SK-N-SH (cell line): ENCODE results near the gene ASS1. TPM values are rescaled to one million over a fixed set of nuclear protein-coding genes. Genes with fewer than 3 reads are reported as not detected.

ENCODE experiments used
- CTCF ChIA-PET: fragments of 300-600, 350-600 bp; formaldehyde crosslinking; extraction: SDS; loops from one replicate; lab custom pipeline; 2021; lab: Yijun Ruan, JAX
- POLR2A ChIA-PET: fragments of 350-600 bp; sonication (Branson Sonifier 250); formaldehyde crosslinking; extraction: SDS; loops from one replicate; lab custom pipeline; 2020; ENCODE audit warnings: antibody characterized with exemption, inconsistent platforms; lab: Yijun Ruan, JAX
- DNase-seq: peaks from one replicate; pipeline ENCODE4 v3.0.0; 2012
- H2AFZ ChIP-seq: fragments of 200-600 bp; sonication (generic); 2 replicates; pipeline ENCODE4 v1.8.1; 2016; ENCODE audit warnings: antibody characterized with exemption, mild to moderate bottlenecking, low read depth
- H3F3A ChIP-seq: fragments of 200-600 bp; sonication (generic); replicated peaks from 2 replicates; pipeline ENCODE3; 2016; ENCODE audit warnings: antibody characterized with exemption, mild to moderate bottlenecking; ENCODE audit not compliant: insufficient read depth
- H3K27ac ChIP-seq, 2 experiments: fragments of 200-500 bp in 1 of 2; fragments of 200-600 bp in 1 of 2; sonication (Bioruptor generic) in 1 of 2; sonication (generic), shearing (Covaris generic) in 1 of 2; 2 replicates each; pipeline versions ENCODE4 v1.5.1 to v1.6.1; 2014 to 2016; ENCODE audit warnings: low read depth in 2 of 2, inconsistent platforms in 1 of 2, low read length in 1 of 2, mild to moderate bottlenecking in 1 of 2, mixed read lengths in 1 of 2
- H3K27me3 ChIP-seq: fragments of 200-600 bp; sonication (generic), shearing (Covaris generic); 2 replicates; pipeline ENCODE4 v1.6.1; 2016; ENCODE audit warnings: mixed run types; ENCODE audit not compliant: insufficient read depth
- H3K36me3 ChIP-seq, 2 experiments: fragments of 200-500 bp in 1 of 2; fragments of 200-600 bp in 1 of 2; sonication (Bioruptor generic) in 1 of 2; sonication (generic) in 1 of 2; replicated peaks in 1 of 2; 2 replicates each; pipeline versions ENCODE3 to v1.5.1; 2014 to 2016; ENCODE audit warnings: low read length in 1 of 2, mild to moderate bottlenecking in 1 of 2; ENCODE audit not compliant: insufficient read depth in 2 of 2, control insufficient read depth in 1 of 2
- H3K4me1 ChIP-seq, 2 experiments: fragments of 200-500 bp in 1 of 2; fragments of 200-600 bp in 1 of 2; sonication (Bioruptor generic) in 1 of 2; sonication (generic), shearing (Covaris generic) in 1 of 2; 2 replicates each; pipeline versions ENCODE4 v1.5.1 to v1.6.1; 2014 to 2016; ENCODE audit warnings: low read depth in 1 of 2, low read length in 1 of 2, mixed run types in 1 of 2; ENCODE audit not compliant: insufficient read depth in 2 of 2, control insufficient read depth in 1 of 2
- H3K4me2 ChIP-seq: fragments of 200-600 bp; sonication (generic), shearing (Covaris generic); 2 replicates; pipeline ENCODE4 v1.6.1; 2017; ENCODE audit warnings: mixed run types
- H3K4me3 ChIP-seq, 2 experiments: fragments of 200-500 bp in 1 of 2; fragments of 200-600 bp in 1 of 2; sonication (Bioruptor generic) in 1 of 2; sonication (generic), shearing (Covaris generic) in 1 of 2; 2 replicates each; pipeline versions ENCODE4 v1.5.1 to v1.8.1; 2014 to 2016; ENCODE audit warnings: low read depth in 2 of 2, inconsistent platforms in 1 of 2, low read length in 1 of 2, mild to moderate bottlenecking in 1 of 2, mixed read lengths in 1 of 2, moderate library complexity in 1 of 2
- H3K79me2 ChIP-seq: fragments of 200-600 bp; sonication (generic); 2 replicates; pipeline ENCODE4 v1.8.1; 2017; ENCODE audit warnings: mild to moderate bottlenecking; ENCODE audit not compliant: insufficient read depth
- H3K9ac ChIP-seq: fragments of 200-600 bp; sonication (generic); 2 replicates; pipeline ENCODE4 v1.6.1; 2017; ENCODE audit warnings: mixed run types
- H3K9me2 ChIP-seq: fragments of 200-600 bp; sonication (generic); 2 replicates; pipeline ENCODE4 v1.6.1; 2017; ENCODE audit warnings: mixed run types
- H3K9me3 ChIP-seq: fragments of 200-600 bp; sonication (generic); 2 replicates; pipeline ENCODE4 v1.6.1; 2017; ENCODE audit warnings: mixed run types, mild to moderate bottlenecking, moderate library complexity
- H4K20me1 ChIP-seq: fragments of 200-600 bp; sonication (generic); 2 replicates; pipeline ENCODE4 v1.6.1; 2017; ENCODE audit warnings: mild to moderate bottlenecking, mixed run types; ENCODE audit not compliant: insufficient read depth
- CHD2 ChIP-seq: fragments of 150-350 bp; IDR thresholded peaks from 2 replicates; pipeline ENCODE4 v1.6.1; 2018; ENCODE audit warnings: low read length; ENCODE audit not compliant: partially characterized antibody
- FOSL2 ChIP-seq: IDR thresholded peaks from 2 replicates; pipeline ENCODE4 v1.4.0; 2012; ENCODE audit warnings: low read depth, mild to moderate bottlenecking, moderate library complexity, borderline replicate concordance
- FOXJ3 ChIP-seq: sonication (generic); formaldehyde crosslinking; IDR thresholded peaks from 2 replicates; pipeline ENCODE4 v1.5.1; 2020; ENCODE audit warnings: mild to moderate bottlenecking, missing genetic modification reagents
- GABPA ChIP-seq: IDR thresholded peaks from 2 replicates; pipeline ENCODE4 v1.4.0; 2012; ENCODE audit warnings: low read depth, mild to moderate bottlenecking
- GATA2 ChIP-seq: sonication (generic); formaldehyde crosslinking; IDR thresholded peaks from 2 replicates; pipeline ENCODE4 v1.5.0; 2020; ENCODE audit warnings: mild to moderate bottlenecking, missing genetic modification reagents
- MXI1 ChIP-seq: IDR thresholded peaks from 2 replicates; pipeline ENCODE4 v1.6.1; 2012; ENCODE audit warnings: mild to moderate bottlenecking, low read depth, low read length, improper control_type of control experiment
- RCOR1 ChIP-seq: fragments of 150-350 bp; IDR thresholded peaks from 2 replicates; pipeline ENCODE4 v1.6.1; 2017; ENCODE audit warnings: antibody characterized with exemption, low read length
- RFX5 ChIP-seq: IDR thresholded peaks from 2 replicates; pipeline ENCODE4 v1.6.1; 2012; ENCODE audit warnings: mild to moderate bottlenecking, improper control_type of control experiment, low read length
- RXRA ChIP-seq: IDR thresholded peaks from 2 replicates; pipeline ENCODE4 v1.4.0; 2012; ENCODE audit warnings: low read depth, mild to moderate bottlenecking, borderline replicate concordance
- SIN3A ChIP-seq: IDR thresholded peaks from 2 replicates; pipeline ENCODE4 v1.6.1; 2012; ENCODE audit warnings: low read depth, mild to moderate bottlenecking, low read length, moderate library complexity, borderline replicate concordance
- TAF1 ChIP-seq: IDR thresholded peaks from 2 replicates; pipeline ENCODE4 v1.6.1; 2012; ENCODE audit warnings: low read depth, mild to moderate bottlenecking, low read length, moderate library complexity, borderline replicate concordance
- TCF12 ChIP-seq: IDR thresholded peaks from 2 replicates; pipeline ENCODE4 v1.4.0; 2012
- TEAD4 ChIP-seq: IDR thresholded peaks from 2 replicates; pipeline ENCODE4 v1.4.0; 2012; ENCODE audit warnings: mild to moderate bottlenecking, borderline replicate concordance; ENCODE audit not compliant: insufficient read depth
- WGBS: methylation state at CpG from one replicate; pipeline ENCODE4 v1.1.6; 2017; ENCODE audit warnings: low lambda C conversion rate; 5-methylcytosine and 5-hydroxymethylcytosine counted together
- polyA plus RNA-seq, 3 experiments: library from polyadenylated mRNA; depleted of rRNA; stranded (reverse); fragments of >200 nt; gene quantifications; 2 replicates each; pipeline ENCODE4 v1.2.3, GENCODE V29; 2012
- TF ChIP-seq, protein P1 (sequence below): IDR thresholded peaks from 2 replicates; pipeline ENCODE4; 2012
- TF ChIP-seq, protein P2 (sequence below): IDR thresholded peaks from 2 replicates; pipeline ENCODE4 v1.4.0; 2012; ENCODE audit warnings: low read depth, borderline replicate concordance
- TF ChIP-seq, protein P3 (sequence below): IDR thresholded peaks from 2 replicates; pipeline ENCODE4 v1.4.0; 2012; ENCODE audit warnings: low read depth
- TF ChIP-seq, protein P4 (sequence below): fragments of 200-600 bp; sonication (generic); IDR thresholded peaks from 2 replicates; pipeline ENCODE4 v1.6.1; 2017; ENCODE audit warnings: antibody characterized with exemption, mild to moderate bottlenecking, moderate library complexity

Gene ASS1
- polyA plus RNA-seq, 1 of the 3 experiments (the other 2 are of a cell fraction): 0.59 TPM

DNA sequence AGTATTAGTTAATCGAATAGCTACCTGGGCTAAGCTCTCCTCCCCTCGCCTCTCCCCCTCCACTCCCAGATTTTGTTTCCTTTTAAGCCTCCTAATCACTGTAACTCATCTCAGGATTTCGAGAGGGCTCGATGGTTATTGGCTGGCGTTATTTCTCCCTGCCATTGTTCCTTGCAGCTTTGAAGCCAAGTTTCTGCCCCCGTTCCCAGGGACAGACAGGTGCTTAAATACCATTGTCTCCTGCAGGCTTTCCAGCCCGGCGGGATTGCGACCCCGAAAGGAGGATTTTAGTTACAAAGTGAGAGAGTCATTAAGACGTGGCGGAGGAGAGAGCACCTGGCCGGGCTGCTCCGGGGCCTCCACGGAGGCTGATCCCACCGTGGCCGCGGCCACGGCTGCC lies 46.2 kb downstream of the ASS1 start:
- Histone ChIP-seq H3K36me3 (no peaks in the 10 kb centered on the region), H3K4me2 (no peak overlapping the region), H2AFZ (no peak overlapping the region), H3K79me2 (no peaks in the 10 kb centered on the region), H3K9ac (no peak overlapping the region), H3F3A (no peaks in the 10 kb centered on the region), H3K9me3 (no peaks in the 10 kb centered on the region), H3K4me3 (no peak overlapping the region), H3K27ac (no peak overlapping the region), H3K4me1 (peaks cover 0 to 9% of the 10 kb centered on the region in 2 experiments; a peak in 1 of 4 replicates), H3K9me2 (no peaks in the 10 kb centered on the region), H3K27me3 (no peaks in the 10 kb centered on the region), H4K20me1 (no peaks in the 10 kb centered on the region)
- DNase-seq: no peak
- TF ChIP-seq TCF12 (no peak), SIN3A (no peak), FOSL2 (no peak), RCOR1 (no peak), TAF1 (no peak), FOXJ3 (CRISPR knock-in tag) (no peak), MXI1 (no peak), GABPA (no peak), RFX5 (no peak), RXRA (no peak), GATA2 (CRISPR knock-in tag) (no peak), CHD2 (no peak), TEAD4 (no peak)
- TF ChIP-seq, protein P1, sequence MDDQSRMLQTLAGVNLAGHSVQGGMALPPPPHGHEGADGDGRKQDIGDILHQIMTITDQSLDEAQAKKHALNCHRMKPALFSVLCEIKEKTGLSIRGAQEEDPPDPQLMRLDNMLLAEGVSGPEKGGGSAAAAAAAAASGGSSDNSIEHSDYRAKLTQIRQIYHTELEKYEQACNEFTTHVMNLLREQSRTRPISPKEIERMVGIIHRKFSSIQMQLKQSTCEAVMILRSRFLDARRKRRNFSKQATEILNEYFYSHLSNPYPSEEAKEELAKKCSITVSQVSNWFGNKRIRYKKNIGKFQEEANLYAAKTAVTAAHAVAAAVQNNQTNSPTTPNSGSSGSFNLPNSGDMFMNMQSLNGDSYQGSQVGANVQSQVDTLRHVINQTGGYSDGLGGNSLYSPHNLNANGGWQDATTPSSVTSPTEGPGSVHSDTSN: no peak
- TF ChIP-seq, protein P2, sequence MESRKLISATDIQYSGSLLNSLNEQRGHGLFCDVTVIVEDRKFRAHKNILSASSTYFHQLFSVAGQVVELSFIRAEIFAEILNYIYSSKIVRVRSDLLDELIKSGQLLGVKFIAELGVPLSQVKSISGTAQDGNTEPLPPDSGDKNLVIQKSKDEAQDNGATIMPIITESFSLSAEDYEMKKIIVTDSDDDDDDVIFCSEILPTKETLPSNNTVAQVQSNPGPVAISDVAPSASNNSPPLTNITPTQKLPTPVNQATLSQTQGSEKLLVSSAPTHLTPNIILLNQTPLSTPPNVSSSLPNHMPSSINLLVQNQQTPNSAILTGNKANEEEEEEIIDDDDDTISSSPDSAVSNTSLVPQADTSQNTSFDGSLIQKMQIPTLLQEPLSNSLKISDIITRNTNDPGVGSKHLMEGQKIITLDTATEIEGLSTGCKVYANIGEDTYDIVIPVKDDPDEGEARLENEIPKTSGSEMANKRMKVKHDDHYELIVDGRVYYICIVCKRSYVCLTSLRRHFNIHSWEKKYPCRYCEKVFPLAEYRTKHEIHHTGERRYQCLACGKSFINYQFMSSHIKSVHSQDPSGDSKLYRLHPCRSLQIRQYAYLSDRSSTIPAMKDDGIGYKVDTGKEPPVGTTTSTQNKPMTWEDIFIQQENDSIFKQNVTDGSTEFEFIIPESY: no peak
- TF ChIP-seq, protein P3, sequence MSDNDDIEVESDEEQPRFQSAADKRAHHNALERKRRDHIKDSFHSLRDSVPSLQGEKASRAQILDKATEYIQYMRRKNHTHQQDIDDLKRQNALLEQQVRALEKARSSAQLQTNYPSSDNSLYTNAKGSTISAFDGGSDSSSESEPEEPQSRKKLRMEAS: no peak
- TF ChIP-seq, protein P4, sequence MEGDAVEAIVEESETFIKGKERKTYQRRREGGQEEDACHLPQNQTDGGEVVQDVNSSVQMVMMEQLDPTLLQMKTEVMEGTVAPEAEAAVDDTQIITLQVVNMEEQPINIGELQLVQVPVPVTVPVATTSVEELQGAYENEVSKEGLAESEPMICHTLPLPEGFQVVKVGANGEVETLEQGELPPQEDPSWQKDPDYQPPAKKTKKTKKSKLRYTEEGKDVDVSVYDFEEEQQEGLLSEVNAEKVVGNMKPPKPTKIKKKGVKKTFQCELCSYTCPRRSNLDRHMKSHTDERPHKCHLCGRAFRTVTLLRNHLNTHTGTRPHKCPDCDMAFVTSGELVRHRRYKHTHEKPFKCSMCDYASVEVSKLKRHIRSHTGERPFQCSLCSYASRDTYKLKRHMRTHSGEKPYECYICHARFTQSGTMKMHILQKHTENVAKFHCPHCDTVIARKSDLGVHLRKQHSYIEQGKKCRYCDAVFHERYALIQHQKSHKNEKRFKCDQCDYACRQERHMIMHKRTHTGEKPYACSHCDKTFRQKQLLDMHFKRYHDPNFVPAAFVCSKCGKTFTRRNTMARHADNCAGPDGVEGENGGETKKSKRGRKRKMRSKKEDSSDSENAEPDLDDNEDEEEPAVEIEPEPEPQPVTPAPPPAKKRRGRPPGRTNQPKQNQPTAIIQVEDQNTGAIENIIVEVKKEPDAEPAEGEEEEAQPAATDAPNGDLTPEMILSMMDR: no peak
- POLR2A ChIA-PET: no interaction called here
- CTCF ChIA-PET: interaction anchor here (1.3 to 2.1 kb wide), 3 partner anchors 28 to 210 kb away, joined by 3 to 10 read pairs (median 3); no protein-coding TSS in a partner anchor
- 71% methylated on average over 16 of the region's 19 CpGs for WGBS
